ENCODE results near the gene CHST8. TPM values are rescaled to one million over a fixed set of nuclear protein-coding genes. Genes with fewer than 3 reads are reported as not detected.

The CHST8 gene
- polyA plus RNA-seq, 1 of the 3 experiments (the other 2 are of a cell fraction): 0.05 TPM

GRCh38 chr19:33712268-33712667 lies 90.5 kb downstream of the CHST8 start:
- no peak for TF ChIP-seq CHD2 (IDR thresholded peaks at IDR 0.05; ENCODE audit: low read length, partially characterized antibody)
- TF ChIP-seq, protein P1, sequence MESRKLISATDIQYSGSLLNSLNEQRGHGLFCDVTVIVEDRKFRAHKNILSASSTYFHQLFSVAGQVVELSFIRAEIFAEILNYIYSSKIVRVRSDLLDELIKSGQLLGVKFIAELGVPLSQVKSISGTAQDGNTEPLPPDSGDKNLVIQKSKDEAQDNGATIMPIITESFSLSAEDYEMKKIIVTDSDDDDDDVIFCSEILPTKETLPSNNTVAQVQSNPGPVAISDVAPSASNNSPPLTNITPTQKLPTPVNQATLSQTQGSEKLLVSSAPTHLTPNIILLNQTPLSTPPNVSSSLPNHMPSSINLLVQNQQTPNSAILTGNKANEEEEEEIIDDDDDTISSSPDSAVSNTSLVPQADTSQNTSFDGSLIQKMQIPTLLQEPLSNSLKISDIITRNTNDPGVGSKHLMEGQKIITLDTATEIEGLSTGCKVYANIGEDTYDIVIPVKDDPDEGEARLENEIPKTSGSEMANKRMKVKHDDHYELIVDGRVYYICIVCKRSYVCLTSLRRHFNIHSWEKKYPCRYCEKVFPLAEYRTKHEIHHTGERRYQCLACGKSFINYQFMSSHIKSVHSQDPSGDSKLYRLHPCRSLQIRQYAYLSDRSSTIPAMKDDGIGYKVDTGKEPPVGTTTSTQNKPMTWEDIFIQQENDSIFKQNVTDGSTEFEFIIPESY (IDR thresholded peaks at IDR 0.05; ENCODE audit: borderline replicate concordance, low read depth): no peak
- no peaks in the 10 kb centered on the region for H3K79me2 ChIP-seq (ENCODE audit: insufficient read depth)

GRCh38 chr19:33713194-33713593 lies 91.4 kb downstream of the CHST8 start:
- H3K9me3 ChIP-seq: 0 out of 2 replicates have a peak, but pooled peaks cover 3% of the 10 kb centered on the region
- no peaks in the 10 kb centered on the region for H3K36me3 ChIP-seq (replicated peaks in 1 of 2; ENCODE audit: control insufficient read depth in 1 of 2, insufficient read depth in 2 of 2, low read length in 1 of 2)
- no peaks in the 10 kb centered on the region for H3F3A ChIP-seq (replicated peaks; ENCODE audit: insufficient read depth)
- no peaks in the 10 kb centered on the region for H3K9me2 ChIP-seq
- no peaks in the 10 kb centered on the region for H3K27me3 ChIP-seq (ENCODE audit: insufficient read depth)
- ChIA-PET POLR2A (no interaction called here), CTCF (interaction anchor here (2.1 kb wide), 1 partner anchor 65 kb away, joined by 6 read pairs; no protein-coding TSS in a partner anchor)
- DNase-seq: no peak
- no peak overlapping the region for H3K4me3 ChIP-seq (ENCODE audit: low read depth in 2 of 2, low read length in 1 of 2)
- no peak overlapping the region for H3K4me2 ChIP-seq
- H3K9ac ChIP-seq: no peak overlapping the region
- H4K20me1 ChIP-seq (ENCODE audit: insufficient read depth): no peaks in the 10 kb centered on the region
- 19% methylated on average over 3 of the region's 3 CpGs for WGBS (ENCODE audit: low lambda C conversion rate)
- H3K79me2 ChIP-seq (ENCODE audit: insufficient read depth): no peaks in the 10 kb centered on the region
- TF ChIP-seq ELF1 (IDR thresholded peaks at IDR 0.05): no peak
- no peak for TF ChIP-seq FOSL2 (IDR thresholded peaks at IDR 0.05; ENCODE audit: borderline replicate concordance, low read depth)
- TF ChIP-seq, protein P1 (IDR thresholded peaks at IDR 0.05; ENCODE audit: borderline replicate concordance, low read depth): no peak
- TF ChIP-seq MEF2A (IDR thresholded peaks at IDR 0.05; ENCODE audit: borderline replicate concordance, low read depth): no peak
- TF ChIP-seq EZH2phosphoT487 (IDR thresholded peaks at IDR 0.05; ENCODE audit: borderline replicate concordance, low read depth): no peak
- TF ChIP-seq, protein P2, sequence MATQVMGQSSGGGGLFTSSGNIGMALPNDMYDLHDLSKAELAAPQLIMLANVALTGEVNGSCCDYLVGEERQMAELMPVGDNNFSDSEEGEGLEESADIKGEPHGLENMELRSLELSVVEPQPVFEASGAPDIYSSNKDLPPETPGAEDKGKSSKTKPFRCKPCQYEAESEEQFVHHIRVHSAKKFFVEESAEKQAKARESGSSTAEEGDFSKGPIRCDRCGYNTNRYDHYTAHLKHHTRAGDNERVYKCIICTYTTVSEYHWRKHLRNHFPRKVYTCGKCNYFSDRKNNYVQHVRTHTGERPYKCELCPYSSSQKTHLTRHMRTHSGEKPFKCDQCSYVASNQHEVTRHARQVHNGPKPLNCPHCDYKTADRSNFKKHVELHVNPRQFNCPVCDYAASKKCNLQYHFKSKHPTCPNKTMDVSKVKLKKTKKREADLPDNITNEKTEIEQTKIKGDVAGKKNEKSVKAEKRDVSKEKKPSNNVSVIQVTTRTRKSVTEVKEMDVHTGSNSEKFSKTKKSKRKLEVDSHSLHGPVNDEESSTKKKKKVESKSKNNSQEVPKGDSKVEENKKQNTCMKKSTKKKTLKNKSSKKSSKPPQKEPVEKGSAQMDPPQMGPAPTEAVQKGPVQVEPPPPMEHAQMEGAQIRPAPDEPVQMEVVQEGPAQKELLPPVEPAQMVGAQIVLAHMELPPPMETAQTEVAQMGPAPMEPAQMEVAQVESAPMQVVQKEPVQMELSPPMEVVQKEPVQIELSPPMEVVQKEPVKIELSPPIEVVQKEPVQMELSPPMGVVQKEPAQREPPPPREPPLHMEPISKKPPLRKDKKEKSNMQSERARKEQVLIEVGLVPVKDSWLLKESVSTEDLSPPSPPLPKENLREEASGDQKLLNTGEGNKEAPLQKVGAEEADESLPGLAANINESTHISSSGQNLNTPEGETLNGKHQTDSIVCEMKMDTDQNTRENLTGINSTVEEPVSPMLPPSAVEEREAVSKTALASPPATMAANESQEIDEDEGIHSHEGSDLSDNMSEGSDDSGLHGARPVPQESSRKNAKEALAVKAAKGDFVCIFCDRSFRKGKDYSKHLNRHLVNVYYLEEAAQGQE (IDR thresholded peaks at IDR 0.05; ENCODE audit: low read depth, low read length): no peak
- TF ChIP-seq RCOR1 (IDR thresholded peaks at IDR 0.05; ENCODE audit: low read length): no peak
- no peak for TF ChIP-seq GATA2 (CRISPR knock-in tag; IDR thresholded peaks at IDR 0.05)
- TF ChIP-seq, protein P3, sequence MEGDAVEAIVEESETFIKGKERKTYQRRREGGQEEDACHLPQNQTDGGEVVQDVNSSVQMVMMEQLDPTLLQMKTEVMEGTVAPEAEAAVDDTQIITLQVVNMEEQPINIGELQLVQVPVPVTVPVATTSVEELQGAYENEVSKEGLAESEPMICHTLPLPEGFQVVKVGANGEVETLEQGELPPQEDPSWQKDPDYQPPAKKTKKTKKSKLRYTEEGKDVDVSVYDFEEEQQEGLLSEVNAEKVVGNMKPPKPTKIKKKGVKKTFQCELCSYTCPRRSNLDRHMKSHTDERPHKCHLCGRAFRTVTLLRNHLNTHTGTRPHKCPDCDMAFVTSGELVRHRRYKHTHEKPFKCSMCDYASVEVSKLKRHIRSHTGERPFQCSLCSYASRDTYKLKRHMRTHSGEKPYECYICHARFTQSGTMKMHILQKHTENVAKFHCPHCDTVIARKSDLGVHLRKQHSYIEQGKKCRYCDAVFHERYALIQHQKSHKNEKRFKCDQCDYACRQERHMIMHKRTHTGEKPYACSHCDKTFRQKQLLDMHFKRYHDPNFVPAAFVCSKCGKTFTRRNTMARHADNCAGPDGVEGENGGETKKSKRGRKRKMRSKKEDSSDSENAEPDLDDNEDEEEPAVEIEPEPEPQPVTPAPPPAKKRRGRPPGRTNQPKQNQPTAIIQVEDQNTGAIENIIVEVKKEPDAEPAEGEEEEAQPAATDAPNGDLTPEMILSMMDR (IDR thresholded peaks at IDR 0.05): no peak
- no peak for TF ChIP-seq FOXM1 (IDR thresholded peaks at IDR 0.05; ENCODE audit: low read depth)
- no peak for TF ChIP-seq MAX (IDR thresholded peaks at IDR 0.05; ENCODE audit: low read depth)
- TF ChIP-seq USF2 (IDR thresholded peaks at IDR 0.05; ENCODE audit: borderline replicate concordance, low read depth, low read length): no peak
- no peak for TF ChIP-seq GABPA (IDR thresholded peaks at IDR 0.05; ENCODE audit: low read depth)
- no peak for TF ChIP-seq CHD2 (IDR thresholded peaks at IDR 0.05; ENCODE audit: low read length, partially characterized antibody)
- no peak for TF ChIP-seq TCF12 (IDR thresholded peaks at IDR 0.05)
- no peak for TF ChIP-seq RAD21 (IDR thresholded peaks at IDR 0.05; ENCODE audit: low read length)
- H3K4me1 ChIP-seq (ENCODE audit: control insufficient read depth in 1 of 2, insufficient read depth in 2 of 2, low read depth in 1 of 2, low read length in 1 of 2): no peaks in the 10 kb centered on the region
- no peak overlapping the region for H3K27ac ChIP-seq (ENCODE audit: low read depth in 2 of 2, low read length in 1 of 2)
- H2AFZ ChIP-seq (ENCODE audit: low read depth): no peak overlapping the region

More at GRCh38 chr19:33712268-33712667, 90.5 kb downstream of the CHST8 start:
- Histone ChIP-seq H3K27ac (ENCODE audit: low read depth in 2 of 2, low read length in 1 of 2) (no peak overlapping the region), H3K36me3 (replicated peaks in 1 of 2; ENCODE audit: control insufficient read depth in 1 of 2, insufficient read depth in 2 of 2, low read length in 1 of 2) (no peaks in the 10 kb centered on the region), H3K4me3 (ENCODE audit: low read depth in 2 of 2, low read length in 1 of 2) (no peak overlapping the region), H3F3A (replicated peaks; ENCODE audit: insufficient read depth) (no peaks in the 10 kb centered on the region), H2AFZ (ENCODE audit: low read depth) (no peak overlapping the region), H4K20me1 (ENCODE audit: insufficient read depth) (no peaks in the 10 kb centered on the region), H3K4me1 (ENCODE audit: control insufficient read depth in 1 of 2, insufficient read depth in 2 of 2, low read depth in 1 of 2, low read length in 1 of 2) (no peaks in the 10 kb centered on the region), H3K9me3 (0 out of 2 replicates have a peak, but pooled peaks cover 3% of the 10 kb centered on the region), H3K9me2 (no peaks in the 10 kb centered on the region), H3K4me2 (no peak overlapping the region), H3K27me3 (ENCODE audit: insufficient read depth) (no peaks in the 10 kb centered on the region), H3K9ac (no peak overlapping the region)
- POLR2A ChIA-PET: no interaction called here
- CTCF ChIA-PET: no interaction called here
- 45% methylated on average over 6 of the region's 6 CpGs for WGBS (ENCODE audit: low lambda C conversion rate)
- no peak for DNase-seq

Data from SK-N-SH (cell line).